ENCODE data around the gene GBX2.

The GBX2 gene

DNA sequence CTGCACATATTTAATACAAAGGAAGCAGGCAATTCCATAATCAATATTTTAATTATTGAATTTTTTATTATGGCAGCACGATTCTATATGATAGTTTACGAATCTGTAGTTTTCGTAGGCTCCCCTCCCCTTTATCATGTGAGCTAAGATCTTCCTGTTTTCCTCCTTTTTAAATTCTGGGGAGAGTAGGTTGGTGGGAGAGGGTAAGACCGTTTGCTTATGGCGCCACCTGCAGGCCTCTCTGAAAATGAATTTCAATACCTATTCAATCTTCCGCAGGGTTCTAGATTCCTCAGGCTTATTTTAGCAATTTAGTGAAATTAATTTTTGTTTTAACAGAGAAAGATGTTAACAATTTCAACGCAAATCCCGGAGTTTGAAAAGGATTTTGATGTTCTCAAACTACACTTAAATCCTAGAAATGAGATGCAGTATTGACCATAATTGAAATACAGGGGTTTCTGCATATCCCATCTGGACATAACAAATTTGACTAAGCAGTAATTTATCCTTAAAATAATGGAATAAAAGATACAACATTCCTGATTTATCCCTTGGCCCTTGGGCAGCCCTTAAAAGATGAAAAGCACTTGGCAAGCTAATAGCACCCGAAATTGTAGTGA, 12.8 kb upstream of the GBX2 start:
- DNase-seq (ENCODE audit: low read depth, low spot score): peak; percentile 83

- DNase-seq (ENCODE audit: low read depth, low spot score): peak; percentile 71
Measured at GRCh38 chr2:236180076-236180816, 12.1 kb upstream of the GBX2 start.

- DNase-seq (ENCODE audit: low read depth, low spot score): no peak
Measured at GRCh38 chr2:236179236-236180075, 11.3 kb upstream of the GBX2 start.

- no peak for DNase-seq (ENCODE audit: low read depth, low spot score)
Measured at GRCh38 chr2:236178890-236179235, 10.7 kb upstream of the GBX2 start.

DNA sequence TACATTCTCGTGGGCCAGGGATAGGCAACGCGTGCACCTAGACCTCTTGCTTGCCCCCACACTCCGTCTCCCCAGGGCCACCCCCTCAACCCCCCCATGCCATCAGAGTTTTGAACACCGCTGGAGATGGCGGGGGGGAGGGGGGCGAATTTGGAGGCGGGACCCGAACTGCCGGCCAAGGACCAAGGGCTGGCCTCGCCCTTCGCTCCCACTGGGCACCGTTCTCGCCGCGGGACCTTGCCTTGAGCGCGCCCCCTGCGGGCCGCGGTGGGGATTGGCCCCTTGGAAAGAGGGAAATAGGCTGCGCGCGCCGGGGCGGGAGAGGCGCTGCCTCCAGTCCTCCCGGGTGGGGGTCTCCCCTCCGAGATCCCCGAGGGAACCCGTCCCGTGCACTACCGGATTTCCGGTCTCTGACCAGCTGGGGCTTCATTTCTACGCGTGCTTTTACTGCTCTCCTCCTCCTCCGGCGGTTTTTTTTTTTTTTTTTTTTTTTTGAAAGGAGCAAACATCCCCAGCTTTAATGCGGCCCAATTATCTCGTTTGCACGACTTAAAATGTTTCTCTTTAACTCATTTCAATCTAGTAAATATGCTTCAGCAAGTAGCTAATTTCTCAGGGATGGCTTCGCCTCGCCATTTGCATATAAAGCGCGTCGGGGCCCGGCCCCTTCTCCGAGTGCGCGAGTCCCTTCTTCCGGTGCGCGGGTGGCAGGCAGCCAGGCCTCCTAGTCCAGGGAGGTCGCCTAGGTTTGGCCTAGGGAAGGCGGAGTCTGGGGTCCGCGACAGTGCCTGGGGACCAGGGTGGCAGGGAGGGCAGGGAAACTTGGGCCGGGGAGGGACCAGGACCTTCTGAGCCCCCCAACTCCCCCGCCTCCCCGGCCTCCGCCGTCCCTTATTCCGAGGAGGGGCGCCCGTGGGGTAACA, 10.0 kb upstream of the GBX2 start:
- peak; percentile 85 for DNase-seq (ENCODE audit: low read depth, low spot score)

- peak; percentile 64 for DNase-seq (ENCODE audit: low read depth, low spot score)
Measured at GRCh38 chr2:236177604-236177966, 9.4 kb upstream of the GBX2 start.

GRCh38 chr2:236176951-236177350, 8.8 kb upstream of the GBX2 start:
- DNase-seq (ENCODE audit: low read depth, low spot score): no peak

- no peak for DNase-seq (ENCODE audit: low read depth, low spot score)
Measured at GRCh38 chr2:236176417-236176816, 8.2 kb upstream of the GBX2 start.

- no peak for DNase-seq (ENCODE audit: low read depth, low spot score)
Measured at GRCh38 chr2:236175548-236176150, 7.5 kb upstream of the GBX2 start.

- no peak for DNase-seq (ENCODE audit: low read depth, low spot score)
Measured at GRCh38 chr2:236173729-236174607, 5.8 kb upstream of the GBX2 start.

DNA sequence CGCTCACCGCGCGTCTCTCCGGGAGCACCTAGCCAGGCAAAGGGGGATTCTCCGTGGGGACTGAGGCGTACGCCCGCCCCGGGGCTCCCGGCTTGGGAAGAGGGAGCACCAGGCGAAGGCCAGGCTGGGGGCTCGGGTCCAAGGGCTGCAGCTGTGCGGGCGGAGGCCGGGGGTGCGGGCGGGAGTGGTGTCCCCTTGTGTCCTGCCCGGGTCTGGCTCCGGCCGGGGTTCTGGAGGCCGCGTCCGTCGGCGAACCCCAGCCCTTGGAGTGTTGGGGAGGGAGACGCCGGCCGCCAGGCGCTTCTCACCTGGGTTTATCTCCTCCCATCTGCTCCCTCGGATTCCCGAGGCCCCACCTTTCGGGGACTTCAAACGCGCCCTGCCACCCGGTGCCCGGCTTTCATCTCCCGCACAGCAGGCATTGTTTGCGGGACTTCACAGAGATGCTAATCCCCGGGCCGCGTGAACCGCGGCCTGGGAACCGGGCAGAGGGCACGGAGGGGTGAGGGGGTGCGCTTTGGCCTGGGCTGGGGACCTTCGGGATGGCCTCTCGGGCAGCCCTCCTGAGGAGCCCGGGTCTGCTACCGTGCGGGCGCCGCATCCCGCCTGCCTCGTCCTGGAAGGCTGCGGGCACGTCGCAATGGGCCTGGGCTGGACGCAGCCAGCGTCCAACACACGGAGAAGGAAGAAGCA, 5.0 kb upstream of the GBX2 start:
- DNase-seq (ENCODE audit: low read depth, low spot score): no peak

GRCh38 chr2:236172255-236173035, 4.3 kb upstream of the GBX2 start:
- no peak for DNase-seq (ENCODE audit: low read depth, low spot score)

DNA sequence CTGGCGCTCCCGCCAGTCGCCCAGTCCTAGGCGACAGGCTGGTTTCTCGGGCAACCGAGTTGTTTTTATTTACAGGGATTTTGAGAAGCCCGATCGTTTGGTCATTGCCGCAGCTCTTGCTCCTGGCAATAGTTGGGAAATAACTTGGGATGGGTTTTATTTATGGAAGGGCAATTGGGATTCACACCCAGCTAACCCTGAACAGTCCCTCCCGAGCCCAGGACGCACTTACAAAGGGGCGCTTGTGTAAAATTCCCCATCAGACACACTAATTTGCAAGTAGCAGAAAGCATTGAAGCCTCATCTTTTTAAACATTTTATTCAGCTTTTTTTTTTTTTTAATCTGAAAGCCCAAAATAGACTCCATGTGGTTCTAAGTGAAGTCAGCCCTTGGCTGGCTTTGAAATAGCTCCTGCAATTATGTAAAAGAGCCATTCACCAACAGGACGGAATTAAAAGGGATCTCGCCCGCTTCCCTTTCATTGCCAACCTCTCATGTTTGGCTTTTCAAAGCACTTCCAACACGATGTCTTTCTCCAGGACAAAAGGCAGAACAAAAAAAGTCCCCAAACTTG, 3.6 kb upstream of the GBX2 start:
- no peak for DNase-seq (ENCODE audit: low read depth, low spot score)

GRCh38 chr2:236171181-236171679, 3.0 kb upstream of the GBX2 start:
- DNase-seq (ENCODE audit: low read depth, low spot score): no peak

DNA sequence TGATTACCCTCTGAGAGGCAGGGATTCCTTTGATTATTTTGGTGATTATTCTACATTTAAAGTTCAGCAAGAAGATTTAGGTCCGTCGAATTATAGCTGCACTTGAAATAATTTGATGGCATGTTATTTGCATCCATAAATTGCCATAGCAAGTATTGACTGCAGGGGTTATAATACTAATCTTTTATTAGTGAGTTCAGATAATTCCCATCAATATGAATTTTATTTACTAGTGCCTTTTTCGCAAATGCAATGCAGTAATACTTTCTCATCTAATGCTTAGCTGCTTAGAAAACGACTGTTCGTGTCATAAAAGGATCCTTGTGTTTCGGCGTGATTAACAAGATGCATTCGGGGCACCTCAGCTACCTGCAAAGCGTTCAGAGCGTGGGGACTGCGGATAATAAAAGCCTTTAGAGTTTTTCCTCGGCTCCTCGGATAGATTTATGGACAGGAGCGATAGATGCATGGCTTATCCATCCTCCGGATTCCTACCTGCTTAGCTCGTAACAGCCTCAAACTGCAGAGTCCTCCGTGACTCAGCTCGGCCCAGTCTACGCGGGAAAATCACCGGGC, 2.5 kb upstream of the GBX2 start:
- no peak for DNase-seq (ENCODE audit: low read depth, low spot score)

GRCh38 chr2:236169741-236170589, 1.8 kb upstream of the GBX2 start:
- no peak for DNase-seq (ENCODE audit: low read depth, low spot score)

DNA sequence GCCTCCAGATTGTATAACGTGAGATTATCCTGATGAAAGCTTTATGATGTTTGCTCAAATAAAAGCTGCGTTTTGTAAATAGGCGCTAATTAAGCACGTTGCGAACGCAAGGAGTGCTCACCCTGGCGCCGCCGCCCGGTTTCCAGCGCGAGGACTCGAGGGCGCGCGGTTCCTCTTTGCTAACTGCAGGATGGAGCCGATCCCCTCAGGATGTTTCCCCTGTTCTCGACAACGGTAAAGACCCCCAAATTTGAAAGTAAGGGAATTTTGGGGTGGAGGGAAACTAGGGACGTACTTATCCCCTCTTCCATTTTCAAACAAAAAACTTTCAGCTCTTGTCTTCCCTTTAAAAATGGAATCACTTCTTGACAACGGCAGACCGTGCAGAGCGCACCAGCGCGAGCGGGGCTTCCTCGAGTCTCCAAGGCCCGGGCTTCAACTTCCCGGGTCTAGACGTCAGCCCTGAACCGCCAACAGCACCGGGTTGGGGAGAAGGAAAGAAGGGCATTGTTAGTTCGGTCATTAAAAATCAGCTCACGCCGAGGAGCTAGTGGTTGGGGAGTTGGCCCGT, 1.1 kb upstream of the GBX2 start:
- DNase-seq (ENCODE audit: low read depth, low spot score): no peak

Measured in astrocyte of the hippocampus (primary cell).